Mesothelial cell of epicardium (in vitro differentiated cells): Measurements from ENCODE around the gene OXCT1. TPM values are rescaled to one million over a fixed set of nuclear protein-coding genes. Genes with fewer than 3 reads are reported as not detected.

Experiments
- DNase-seq, 2 experiments: peaks; one replicate each; pipeline ENCODE4 v3.0.0; 2021; ENCODE audit warnings: low spot score in 2 of 2; ENCODE audit not compliant: unreplicated experiment in 2 of 2
- H3K27ac Mint-ChIP-seq: 2 replicates; pipeline ENCODE4 v1.8.0; 2021; ENCODE audit warnings: mixed read lengths
- H3K27me3 Mint-ChIP-seq: 2 replicates; pipeline ENCODE4 v1.8.0; 2021; ENCODE audit warnings: low read depth, mixed read lengths
- H3K36me3 Mint-ChIP-seq: 2 replicates; pipeline ENCODE4 v1.8.0; 2021; ENCODE audit warnings: mixed read lengths
- H3K4me1 Mint-ChIP-seq: 2 replicates; pipeline ENCODE4 v1.8.0; 2021; ENCODE audit warnings: mixed read lengths
- H3K4me3 Mint-ChIP-seq: 2 replicates; pipeline ENCODE4 v1.8.0; 2021; ENCODE audit warnings: mild to moderate bottlenecking, moderate library complexity, mixed read lengths
- H3K9me3 Mint-ChIP-seq: 2 replicates; pipeline ENCODE4 v1.8.0; 2021; ENCODE audit warnings: mixed read lengths
- CTCF ChIP-seq: fragments of 200-600 bp; sonication (generic); IDR thresholded peaks from one replicate; pipeline ENCODE4 v1.5.0; 2021; ENCODE audit warnings: antibody characterized with exemption; ENCODE audit not compliant: unreplicated experiment
- total RNA-seq: library from RNA; stranded (reverse); gene quantifications from 3 replicates; pipeline ENCODE4 v1.2.1, GENCODE V29; 2021

Gene OXCT1
- total RNA-seq, 1 donor from 2014 or later, result 21.2 TPM

- Mint-ChIP-seq H3K27me3 (peaks cover 1% of the 10 kb centered on the region), H3K4me1 (no peaks in the 10 kb centered on the region), H3K36me3 (peaks cover 4% of the 10 kb centered on the region), H3K4me3 (no peak overlapping the region), H3K9me3 (peaks cover 60% of the 10 kb centered on the region), H3K27ac (no peak overlapping the region)
- no peak for DNase-seq
- TF ChIP-seq CTCF, result no peak
Observed at GRCh38 chr5:41708604-41708940, 161.7 kb downstream of the OXCT1 start.

GRCh38 chr5:41707853-41708603 lies 162.2 kb downstream of the OXCT1 start:
- no peak for DNase-seq
- Mint-ChIP-seq H3K36me3 (peaks cover 4% of the 10 kb centered on the region), H3K27ac (no peak overlapping the region)

GRCh38 chr5:41695920-41696582 lies 174.2 kb downstream of the OXCT1 start:
- Mint-ChIP-seq H3K4me3 (no peak overlapping the region), H3K27ac (no peak overlapping the region), H3K9me3 (peaks cover 11% of the 10 kb centered on the region), H3K36me3 (no peaks in the 10 kb centered on the region), H3K27me3 (peaks cover 38% of the 10 kb centered on the region), H3K4me1 (no peaks in the 10 kb centered on the region)
- TF ChIP-seq CTCF, result peak; percentile 37
- no peak for DNase-seq

More at GRCh38 chr5:41707853-41708603, 162.2 kb downstream of the OXCT1 start:
- H3K4me1 Mint-ChIP-seq, result no peaks in the 10 kb centered on the region
- TF ChIP-seq CTCF, result no peak
- H3K9me3 Mint-ChIP-seq, result peaks cover 60% of the 10 kb centered on the region
- peaks cover 1% of the 10 kb centered on the region for H3K27me3 Mint-ChIP-seq
- H3K4me3 Mint-ChIP-seq, result no peak overlapping the region

- no peak overlapping the region for H3K4me3 Mint-ChIP-seq
- no peak for DNase-seq
- no peaks in the 10 kb centered on the region for H3K4me1 Mint-ChIP-seq
- H3K9me3 Mint-ChIP-seq, result peaks cover 14% of the 10 kb centered on the region
- H3K27ac Mint-ChIP-seq, result no peak overlapping the region
- no peaks in the 10 kb centered on the region for H3K36me3 Mint-ChIP-seq
- H3K27me3 Mint-ChIP-seq, result peaks cover 18% of the 10 kb centered on the region
- no peak for TF ChIP-seq CTCF
Observed at GRCh38 chr5:41686767-41687166, 183.5 kb downstream of the OXCT1 start.

GRCh38 chr5:41686191-41686590 lies 184.0 kb downstream of the OXCT1 start:
- no peak overlapping the region for H3K27ac Mint-ChIP-seq
- TF ChIP-seq CTCF, result no peak
- DNase-seq, result no peak
- no peaks in the 10 kb centered on the region for H3K36me3 Mint-ChIP-seq
- no peak overlapping the region for H3K4me3 Mint-ChIP-seq
- peaks cover 8% of the 10 kb centered on the region for H3K9me3 Mint-ChIP-seq
- H3K4me1 Mint-ChIP-seq, result no peaks in the 10 kb centered on the region
- peaks cover 13% of the 10 kb centered on the region for H3K27me3 Mint-ChIP-seq
